ENCODE data around the gene SETBP1. TPM values are rescaled to one million over a fixed set of nuclear protein-coding genes. Genes with fewer than 3 reads are reported as not detected.

Gene SETBP1
- total and polyA plus RNA-seq, 2 of the 4 experiments (the other 2 are of a cell fraction), result 0.19 to 0.36 TPM

- Histone ChIP-seq H3K4me2 (ENCODE audit: low read depth, low read length) (no peak overlapping the region), H2AK9ac (replicated peaks; ENCODE audit: low read depth, low read length, poor library complexity) (no peak overlapping the region), H3K56ac (ENCODE audit: extremely low read depth, insufficient read depth, low read length) (no peak overlapping the region), H2AK5ac (ENCODE audit: low read depth, low read length) (no peak overlapping the region), H3K4me1 (ENCODE audit: control insufficient read depth, insufficient read depth, low read length) (no peaks in the 10 kb centered on the region; the same call in 1 of the 2 replicates), H3K4me3 (ENCODE audit: insufficient read depth, low read depth, low read length) (no peak overlapping the region), H3K9me3 (ENCODE audit: control insufficient read depth, insufficient read depth, low read length) (no peaks in the 10 kb centered on the region), H3K9ac (ENCODE audit: low read depth, low read length) (no peak overlapping the region), H2AFZ (replicated peaks; ENCODE audit: low read length, poor library complexity) (no peak overlapping the region), H3K36me3 (ENCODE audit: control insufficient read depth, insufficient read depth, low read length) (no peaks in the 10 kb centered on the region), H3K79me1 (ENCODE audit: low read depth in 1 of 2, low read length in 2 of 2) (no peaks in the 10 kb centered on the region), H2BK20ac (ENCODE audit: low read depth, low read length) (no peak overlapping the region), H3K4ac (ENCODE audit: low read depth, low read length) (no peak overlapping the region), H2BK120ac (ENCODE audit: low read depth, low read length) (no peak overlapping the region), H3K14ac (replicated peaks; ENCODE audit: low read depth, low read length) (no peak overlapping the region), H3K18ac (ENCODE audit: low read depth, low read length) (no peak overlapping the region), H3K23ac (ENCODE audit: low read depth, low read length) (no peak overlapping the region), H4K8ac (ENCODE audit: low read depth in 2 of 2, low read length in 2 of 2) (no peak overlapping the region), H3K9me1 (ENCODE audit: insufficient read depth, low read length) (no peaks in the 10 kb centered on the region), H2BK15ac (ENCODE audit: low read depth, low read length) (no peak overlapping the region), H3K27me3 (ENCODE audit: control insufficient read depth, insufficient read depth, low read length) (peaks cover 4% of the 10 kb centered on the region; the same call in 1 of the 2 replicates), H2BK5ac (ENCODE audit: low read depth, low read length, poor library complexity, severe bottlenecking) (no peak overlapping the region), H4K20me1 (ENCODE audit: insufficient read depth, low read length) (no peaks in the 10 kb centered on the region), H4K91ac (ENCODE audit: insufficient read depth, low read depth, low read length) (no peak overlapping the region), H3K27ac (ENCODE audit: insufficient read depth, low read length) (no peak overlapping the region), H4K5ac (ENCODE audit: low read depth, low read length) (no peak overlapping the region)
- intact Hi-C loops (cut with micrococcal nuclease) (no loop called here), dilution Hi-C loops (cut with HindIII; ENCODE audit: low sequenced_read_pairs, unreplicated experiment) (no loop called here), in situ Hi-C loops (cut with MboI; ENCODE audit: low sequenced_read_pairs) (no loop called here)
- no TSS peak for BruUV-seq (replicated peaks)
- CTCF ChIA-PET, result no interaction called here
- WGBS, 2 experiments (ENCODE audit: extremely low coverage in 2 of 2, insufficient read length in 1 of 2), result 71% methylated on average over 2 of the region's 6 CpGs; no CpG with 5 or more reads in 1 of the 2 experiments
- DNase-seq, result no peak
- no peak for ATAC-seq (ENCODE audit: low read depth)
- TF ChIP-seq MAFK (IDR thresholded peaks at IDR 0.05; ENCODE audit: low read depth, low read length) (no peak), CTCF (conservative IDR thresholded peaks at IDR 0.05; ENCODE audit: low read depth, low read length) (no peak), BHLHE40 (IDR thresholded peaks at IDR 0.05; ENCODE audit: low read depth, low read length) (no peak), POLR2A (IDR thresholded peaks at IDR 0.05; ENCODE audit: low read depth, low read length) (no peak), RFX5 (IDR thresholded peaks at IDR 0.05; ENCODE audit: low read depth, low read length) (no peak), RAD21 (IDR thresholded peaks at IDR 0.05; ENCODE audit: low read length) (no peak), USF2 (IDR thresholded peaks at IDR 0.05; ENCODE audit: low read depth, low read length) (no peak), CEBPB (IDR thresholded peaks at IDR 0.05; ENCODE audit: low read depth, low read length) (no peak), FOS (IDR thresholded peaks at IDR 0.05; ENCODE audit: low read depth, low read length) (no peak), MXI1 (IDR thresholded peaks at IDR 0.05; ENCODE audit: borderline replicate concordance, low read depth, low read length) (no peak), NFE2L2 (IDR thresholded peaks at IDR 0.05; ENCODE audit: low read depth, low read length) (no peak), SMC3 (IDR thresholded peaks at IDR 0.05; ENCODE audit: low read depth, low read length) (no peak), RCOR1 (IDR thresholded peaks at IDR 0.05; ENCODE audit: insufficient replicate concordance, low read length) (no peak), MAZ (IDR thresholded peaks at IDR 0.05; ENCODE audit: borderline replicate concordance, low read depth, low read length) (no peak), ELK1 (IDR thresholded peaks at IDR 0.05; ENCODE audit: borderline replicate concordance, low read depth, low read length) (no peak), CHD1 (IDR thresholded peaks at IDR 0.05; ENCODE audit: low read depth, low read length) (no peak)
- POLR2A ChIA-PET (ENCODE audit: unreplicated experiment), result no interaction called here
Observed at GRCh38 chr18:44859751-44860439, 179.2 kb downstream of the SETBP1 start.

Data from IMR-90 (cell line).